Erythroblast (primary cell): ENCODE results near the gene GGCX.
"Not testable (repeated sequence)": the region's sequence is repeated elsewhere in the genome, so short reads cannot be mapped to it uniquely, and the experiment has no call there.

Experiments used
- DNase-seq, 2 experiments: peaks; one replicate each; lab custom pipeline; 2025; lab: John Stamatoyannopoulos, UW
- GATA1 ChIP-seq: IDR thresholded peaks from 2 replicates; pipeline ENCODE4 v1.6.1; 2011; ENCODE audit warnings: low read depth, mild to moderate bottlenecking, control low read depth, low read length, moderate library complexity
- POLR2A ChIP-seq: IDR thresholded peaks from 2 replicates; pipeline ENCODE4 v1.6.1; 2011; ENCODE audit warnings: mild to moderate bottlenecking, low read length

GGCX gene

DNA sequence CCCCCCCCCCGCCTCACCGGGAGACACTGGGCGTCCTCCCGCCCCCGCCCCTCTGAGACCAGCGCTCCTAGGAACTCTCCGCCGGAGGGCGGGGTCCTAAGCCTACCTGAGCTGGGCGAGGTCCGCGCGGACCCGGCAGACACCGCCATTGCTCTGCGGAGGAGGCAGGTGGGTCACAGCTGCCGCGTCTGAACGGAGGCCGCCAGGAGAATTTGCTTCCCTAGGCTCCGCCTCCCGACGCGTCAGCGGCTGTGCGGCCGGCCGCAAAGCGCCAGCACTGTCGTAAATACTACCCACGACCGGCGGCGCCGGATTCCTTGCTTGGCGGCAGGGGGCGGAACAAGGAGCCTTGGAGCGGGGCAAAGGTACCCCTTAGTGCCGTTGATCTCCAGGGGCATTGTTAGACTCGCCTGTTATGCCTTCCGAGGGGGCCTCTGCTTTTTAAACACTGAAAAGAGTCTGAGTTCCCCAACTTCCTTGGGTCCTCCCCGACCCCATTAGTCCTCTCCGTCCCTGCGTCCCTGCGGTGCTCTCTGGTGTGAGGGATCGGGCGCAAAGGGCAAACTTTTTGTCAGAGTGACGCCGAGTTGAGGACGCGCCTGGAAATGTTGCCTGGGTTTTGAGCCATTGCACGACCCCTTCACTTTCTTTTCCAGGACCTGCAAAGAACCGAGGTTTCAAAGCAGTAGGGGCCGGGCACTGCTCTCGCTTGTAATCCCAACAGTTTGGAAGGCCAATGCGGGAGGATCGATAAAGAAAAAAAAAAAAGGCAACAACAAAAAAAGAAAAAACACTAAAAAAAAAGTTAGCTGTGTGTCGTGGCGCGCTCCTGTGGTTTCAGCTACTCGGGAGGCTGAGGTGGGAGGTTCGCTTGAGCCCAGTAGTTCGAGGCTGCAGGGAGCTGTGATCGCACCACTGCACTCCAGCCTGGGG lies at the start of gene GGCX:
GGCX (minus strand) TSS at position 214 of the 933 bp plus-strand sequence; CDS start at position 149, 65 bp downstream.
- TF ChIP-seq POLR2A (peak; percentile 97), GATA1 (no peak)
- DNase-seq, result peak; percentile 97

DNA sequence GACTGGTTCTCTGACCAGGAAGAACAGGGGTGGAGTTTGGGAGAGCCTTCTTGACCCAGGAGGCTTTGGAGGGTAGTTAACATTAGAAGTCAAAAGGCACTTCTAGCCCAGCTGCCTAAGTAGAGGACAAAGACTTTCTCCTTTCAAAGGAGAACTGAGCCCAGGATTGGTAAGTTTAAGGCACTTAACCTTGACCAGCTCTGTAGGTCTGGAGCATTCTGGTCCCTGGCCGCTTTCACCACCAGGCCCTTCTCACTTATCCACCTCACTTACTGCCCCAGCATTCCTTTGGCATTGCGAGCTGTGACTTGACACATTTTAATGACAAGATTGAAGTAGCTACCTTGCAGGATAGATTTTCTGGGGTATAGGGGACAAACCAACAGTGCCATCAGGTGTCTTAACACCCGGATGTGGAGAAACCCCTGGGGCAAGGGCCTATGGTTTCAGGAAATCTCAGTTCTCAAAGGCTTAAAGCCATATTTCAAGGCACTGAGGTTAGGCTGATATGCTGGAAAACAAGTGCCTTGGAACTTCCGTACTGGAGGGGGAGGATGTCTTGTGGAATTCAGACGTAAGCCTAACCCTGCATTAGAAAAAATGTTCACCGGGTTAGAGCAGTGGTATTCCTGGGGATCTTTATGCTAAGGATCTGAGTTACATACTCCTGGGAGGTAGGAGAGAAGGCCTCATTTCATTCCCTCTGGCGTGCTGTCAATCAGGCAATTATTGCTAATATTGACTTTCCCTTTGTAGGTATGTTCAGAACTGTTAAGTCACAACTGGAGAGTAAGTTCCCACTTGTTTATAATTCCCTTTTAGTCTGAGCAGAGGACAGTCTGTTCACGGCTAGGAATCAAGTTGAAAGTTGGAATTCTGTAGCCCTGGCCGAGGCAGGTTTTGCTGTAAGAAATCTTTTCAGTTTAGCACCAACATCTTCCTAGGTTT lies 46.2 kb upstream of the GGCX start:
- TF ChIP-seq POLR2A (no peak), GATA1 (no peak)
- no peak for DNase-seq

DNA sequence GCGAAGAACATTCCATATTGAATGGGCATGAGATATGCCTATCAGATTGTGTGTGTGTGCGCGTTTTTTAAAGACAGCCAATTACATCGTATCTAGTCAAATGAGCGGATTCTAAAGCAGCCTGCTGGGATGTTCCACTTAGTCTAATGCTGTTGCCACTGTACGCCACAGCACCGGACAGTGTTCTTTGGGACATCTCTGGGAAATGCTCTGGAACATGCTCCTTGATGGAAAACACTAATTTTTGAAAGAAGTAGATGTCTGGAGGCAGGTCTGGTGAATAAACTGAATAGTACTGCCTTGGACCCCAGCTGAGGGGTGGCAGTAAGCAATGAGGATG lies 44.8 kb upstream of the GGCX start:
- no peak for DNase-seq
- TF ChIP-seq POLR2A (no peak), GATA1 (no peak)

DNA sequence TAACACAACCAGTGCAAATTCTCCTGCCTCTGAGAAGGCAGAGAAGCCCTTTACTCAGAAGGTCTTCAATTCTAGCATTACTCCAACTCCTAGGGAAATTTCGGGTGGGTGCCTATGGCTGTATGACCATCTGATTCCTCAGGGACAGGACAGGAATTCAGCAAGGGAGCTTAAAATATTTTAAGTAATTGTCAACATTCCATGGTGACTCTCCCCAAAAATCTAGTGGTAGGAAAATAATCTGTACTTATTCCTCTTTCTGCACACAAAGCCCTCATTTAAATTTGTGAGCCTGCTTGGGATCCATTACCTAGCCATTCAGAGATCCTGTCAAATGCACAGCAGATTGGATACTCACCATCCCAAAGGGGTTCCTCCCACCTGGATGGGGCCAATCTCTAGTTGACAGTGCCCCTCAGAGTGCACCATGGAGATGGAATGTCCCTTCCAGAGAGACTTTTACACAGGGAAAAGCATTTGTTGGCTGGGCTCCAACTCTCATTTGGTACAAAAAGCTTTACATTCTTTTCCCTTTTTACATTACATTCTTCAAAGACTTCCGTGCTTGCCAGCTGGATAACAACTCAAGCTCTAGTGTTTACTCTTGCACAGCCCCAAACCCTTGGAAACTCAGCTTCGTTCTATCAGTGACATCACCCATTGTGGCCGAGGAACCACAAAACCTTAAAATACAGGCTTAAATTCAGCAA lies 44.3 kb upstream of the GGCX start:
- TF ChIP-seq GATA1 (no peak), POLR2A (no peak)

DNA sequence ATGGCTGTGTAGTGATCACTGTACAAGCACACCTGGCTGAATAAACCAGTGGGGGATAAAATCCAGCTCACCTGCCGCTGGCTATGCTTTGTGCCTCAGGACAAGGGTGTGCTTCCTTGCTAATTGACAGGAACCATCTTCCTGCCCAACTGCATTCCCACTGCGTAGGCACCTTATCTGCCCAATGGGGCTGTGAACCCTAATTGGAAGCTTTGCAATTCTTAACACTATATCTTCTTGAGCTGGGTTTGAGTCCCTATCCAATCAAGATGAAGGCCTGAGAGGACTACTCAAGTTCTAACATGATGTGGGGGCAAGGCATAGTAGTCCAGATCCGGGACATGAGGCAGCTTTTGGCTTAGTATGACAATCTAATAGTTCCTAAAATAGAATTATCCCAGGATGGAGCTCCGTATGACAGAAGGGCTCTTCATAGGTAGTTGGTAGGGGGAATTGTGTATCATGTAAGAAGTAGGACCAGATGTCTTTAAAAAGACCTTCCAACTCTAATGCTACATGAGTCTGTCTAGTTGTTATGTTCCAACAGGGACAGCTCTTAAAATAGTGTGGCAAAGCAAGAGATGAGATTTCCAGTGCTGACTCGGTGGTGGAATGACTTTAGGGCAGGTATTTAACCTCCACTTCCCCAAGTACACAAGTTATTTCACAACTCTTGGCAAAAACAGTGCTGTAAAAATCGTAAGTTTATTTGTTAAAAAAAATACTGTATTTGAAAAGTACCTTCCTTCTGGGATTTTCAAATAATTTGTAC lies 43.5 kb upstream of the GGCX start:
- TF ChIP-seq GATA1 (no peak), POLR2A (no peak)
- DNase-seq, result no peak

More for the DNA sequence above, 44.3 kb upstream of the GGCX start:
- no peak for DNase-seq

DNA sequence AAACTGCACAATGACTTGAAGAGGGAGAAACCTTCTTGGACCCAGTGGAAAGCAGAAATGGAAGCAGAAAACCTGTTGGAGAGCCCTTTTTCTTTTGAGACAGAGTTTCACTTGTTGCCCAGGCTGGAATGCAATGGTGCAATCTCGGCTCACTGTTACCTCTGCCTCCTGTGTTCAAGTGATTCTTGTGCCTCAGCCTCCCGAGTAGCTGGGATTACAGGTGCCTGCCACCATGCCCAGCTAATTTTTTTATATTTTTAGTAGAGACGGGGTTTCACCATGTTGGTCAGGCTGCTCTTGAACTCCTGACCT lies 42.8 kb upstream of the GGCX start:
- not testable (repeated sequence) for DNase-seq

DNA sequence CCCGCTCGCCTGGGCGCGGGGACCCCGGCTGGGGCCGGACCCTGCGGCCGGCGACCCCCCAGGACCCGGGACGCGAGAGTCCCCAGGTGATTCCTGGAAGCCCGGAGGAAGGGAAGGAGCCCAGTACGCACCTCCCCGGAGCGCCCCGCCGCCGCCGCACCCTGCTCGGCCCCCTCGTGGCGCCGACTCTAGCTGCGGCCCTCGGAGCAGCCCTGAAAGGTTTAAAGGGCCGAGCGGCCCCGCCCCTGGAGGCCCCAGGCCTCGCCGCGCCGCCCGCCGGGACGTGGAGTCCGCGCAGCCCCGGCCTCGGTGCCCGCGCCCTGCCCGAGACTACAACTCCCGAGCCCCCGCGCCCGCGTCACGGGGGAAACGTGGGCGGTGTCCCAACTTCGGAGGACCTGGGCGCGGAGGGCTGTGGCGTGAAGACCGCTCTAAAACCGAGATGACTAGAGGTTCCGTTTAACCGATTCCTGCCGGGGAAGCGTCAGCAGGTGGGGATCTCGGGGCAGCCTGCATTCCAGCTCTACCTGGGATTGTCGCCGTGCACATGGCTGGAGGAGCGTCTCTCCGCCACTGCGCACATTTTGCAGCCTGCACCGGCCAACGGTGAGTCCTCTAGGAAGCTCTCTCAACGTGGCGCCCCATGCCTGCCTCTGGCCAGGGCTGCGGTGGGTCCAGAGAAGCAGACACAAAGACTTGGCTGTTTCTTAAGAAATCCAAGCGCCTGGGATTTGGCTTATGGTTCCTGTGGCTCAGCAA lies 41.4 kb upstream of the GGCX start, which contains the start of gene TMEM150A:
TMEM150A (minus strand) TSS at position 223 of the 759 bp plus-strand sequence. CDS start 750 bp downstream, outside the sequence.
- peak; percentile 86 to 90 for DNase-seq
- TF ChIP-seq GATA1, result no peak
- no peak for TF ChIP-seq POLR2A

DNA sequence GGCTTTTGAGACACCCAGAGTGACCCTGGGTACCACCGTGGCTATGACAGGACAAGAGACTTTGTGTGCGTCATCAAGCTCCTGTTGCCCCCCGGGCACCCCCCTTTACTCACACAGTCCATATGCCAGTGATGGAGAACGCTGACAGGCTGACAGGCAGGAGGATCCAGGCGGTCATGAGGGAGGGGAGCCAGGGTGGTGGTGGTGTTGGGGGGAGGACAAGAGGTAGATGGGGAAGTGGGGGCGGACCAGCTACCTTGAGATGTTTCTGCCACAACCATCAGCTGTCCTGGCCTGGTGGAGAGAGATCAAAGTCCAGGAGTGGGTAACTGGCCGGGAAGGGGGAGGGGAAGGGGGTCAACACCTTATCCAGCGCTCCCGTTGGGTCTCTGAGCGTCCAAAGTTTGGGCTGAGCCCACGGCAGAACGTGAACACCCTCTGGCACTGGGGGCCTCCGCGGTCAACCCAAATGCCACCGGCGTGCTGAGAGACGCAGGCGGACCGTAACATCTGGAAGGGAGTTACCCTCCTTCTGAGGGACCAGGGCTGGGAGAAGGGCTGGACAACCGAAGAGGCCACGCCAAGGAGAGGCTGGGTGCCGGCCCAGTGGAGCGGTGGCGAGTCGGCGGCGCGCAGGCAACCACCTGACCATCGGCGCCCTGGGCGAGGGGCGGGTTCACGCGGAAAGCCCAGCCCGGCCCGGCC lies 40.6 kb upstream of the GGCX start:
- DNase-seq, result no peak
- TF ChIP-seq POLR2A (no peak), GATA1 (no peak)

DNA sequence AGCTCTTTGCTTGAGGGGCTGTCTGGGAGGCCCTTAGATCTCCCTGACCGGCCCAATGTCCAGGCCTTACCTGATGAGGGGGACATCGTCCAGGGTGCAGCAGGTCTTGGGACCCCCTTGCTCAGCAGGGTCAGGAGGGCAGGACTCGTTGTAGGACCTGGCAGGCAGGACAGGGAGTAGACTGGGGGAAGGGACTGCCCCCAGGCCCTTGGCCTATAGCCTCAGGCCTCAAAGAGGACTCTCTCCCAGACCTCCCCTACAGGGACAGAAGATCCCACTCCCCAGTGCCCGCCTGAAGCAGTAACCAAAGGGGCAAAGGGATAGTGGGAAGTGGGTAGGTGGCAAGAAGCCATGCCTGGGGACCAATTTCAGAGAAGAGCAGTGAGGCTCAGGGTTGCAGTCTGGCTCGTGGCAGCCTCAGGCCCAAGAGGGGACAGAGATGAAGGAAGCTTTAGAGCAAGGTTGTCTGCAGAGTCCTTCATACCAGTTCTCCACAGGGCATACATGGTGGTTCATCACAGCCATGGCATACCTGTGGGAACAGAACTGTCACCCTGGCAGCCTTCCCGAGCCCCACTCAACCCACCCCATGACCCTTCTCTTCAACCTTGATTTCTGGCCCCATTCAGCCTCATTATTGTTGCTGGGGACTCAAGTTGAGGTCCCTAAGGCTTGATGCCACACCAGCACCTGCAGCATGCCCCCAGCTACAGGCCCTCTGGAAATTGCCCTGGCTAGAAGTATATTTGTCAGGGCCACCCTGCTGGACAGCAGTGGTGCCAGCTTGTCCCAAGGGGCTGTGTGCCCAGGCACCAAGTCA lies 39.9 kb upstream of the GGCX start:
- no peak for DNase-seq
- no peak for TF ChIP-seq GATA1

DNA sequence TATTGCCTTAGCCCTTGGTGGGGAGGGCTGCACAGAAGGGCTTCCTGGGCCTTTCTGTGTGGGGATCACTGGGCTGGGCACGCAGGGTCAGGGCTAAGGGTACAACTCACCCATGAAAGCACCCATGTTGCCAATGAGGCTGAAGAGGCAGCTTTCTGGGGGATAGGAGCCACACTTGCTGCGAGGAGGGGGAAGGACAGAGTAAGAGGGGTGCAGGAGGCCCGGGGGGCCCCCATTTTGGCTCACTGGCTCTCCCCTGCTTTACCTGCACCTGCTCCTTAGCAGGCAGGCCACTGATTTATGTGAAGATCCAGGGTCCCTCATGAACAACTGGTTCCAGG lies 38.9 kb upstream of the GGCX start:
- TF ChIP-seq GATA1 (no peak), POLR2A (no peak)
- no peak for DNase-seq

DNA sequence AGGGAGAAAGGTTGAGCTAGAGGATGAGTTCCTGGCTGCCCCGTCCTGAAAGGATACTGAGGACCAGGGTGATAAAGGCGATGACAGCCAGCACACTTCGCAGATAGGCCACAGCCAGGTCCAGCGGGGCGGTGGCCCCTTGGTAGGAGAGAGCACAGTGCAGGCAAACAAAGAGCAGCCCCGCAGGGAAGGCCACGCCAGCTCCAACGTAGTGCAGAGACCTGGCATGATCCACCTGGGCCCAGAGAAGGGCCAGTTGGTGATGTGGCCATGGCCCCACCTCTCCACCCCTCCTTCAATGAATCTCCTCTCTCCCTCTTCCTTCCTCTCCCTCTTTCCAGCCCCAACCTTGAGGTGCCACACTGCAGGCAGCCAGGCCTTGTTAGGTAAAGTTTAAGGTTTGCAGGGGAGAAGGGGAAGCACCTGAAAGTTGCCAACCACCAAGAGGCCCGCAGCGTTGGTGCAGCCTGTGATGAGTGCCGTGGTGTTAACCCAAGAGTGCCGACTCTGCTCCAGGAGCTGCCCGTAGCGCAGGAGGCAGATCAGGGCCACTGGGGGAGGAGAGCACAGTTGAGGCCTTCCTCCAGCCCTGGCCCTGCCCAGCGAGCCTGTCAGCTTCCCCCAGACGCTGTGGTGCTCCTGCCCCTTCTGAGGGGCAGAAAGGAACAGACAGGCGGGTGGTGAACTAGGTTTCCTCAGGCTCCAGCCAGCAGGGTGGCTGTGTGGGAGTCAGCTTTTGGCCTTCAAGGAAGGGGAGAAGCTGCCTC lies 38.4 kb upstream of the GGCX start:
- no peak for TF ChIP-seq GATA1
- TF ChIP-seq POLR2A, result no peak
- DNase-seq, result no peak
